Adrenal gland (tissue), 12 donors: ENCODE measurements around the gene SUFU. TPM values are rescaled to one million over a fixed set of nuclear protein-coding genes. Genes with fewer than 3 reads are reported as not detected.
"Not testable (repeated sequence)": the region's sequence is repeated elsewhere in the genome, so short reads cannot be mapped to it uniquely, and the experiment has no call there.

Experiments used
- DNase-seq, 7 donors: peaks; one replicate each; pipeline ENCODE4 v3.0.0-alpha.2; 2019 to 2020
- H3K27ac ChIP-seq, 5 donors: fragments of 200-600 bp; sonication (generic) in 4 of 5; 1 replicate in 3 of 5; 2 replicates in 2 of 5; pipeline versions ENCODE4 v1.5.1 to v1.8.0; 2016 to 2020; ENCODE audit warnings: mild to moderate bottlenecking in 1 of 5
- H3K27me3 ChIP-seq: fragments of 200-600 bp; 2 replicates; pipeline ENCODE4 v1.8.0; 2021
- H3K36me3 ChIP-seq, 2 donors: fragments of 200-600 bp; replicated peaks in 1 of 2; 1 replicate in 1 of 2; 2 replicates in 1 of 2; pipeline versions ENCODE4 v1.5.1 to v1.8.0; 2018 to 2022
- H3K4me1 ChIP-seq, 2 donors: fragments of 200-600 bp; replicated peaks in 1 of 2; 1 replicate in 1 of 2; 2 replicates in 1 of 2; pipeline versions ENCODE4 v1.5.1 to v1.8.0; 2018 to 2021
- H3K4me3 ChIP-seq, 4 donors: fragments of 200-600 bp; sonication (generic) in 3 of 4; one replicate each; pipeline ENCODE4 v1.5.1; 2016 to 2018
- H3K9me3 ChIP-seq, 3 donors: fragments of 200-600 bp; sonication (generic) in 1 of 3; replicated peaks in 1 of 3; 1 replicate in 2 of 3; 2 replicates in 1 of 3; pipeline versions ENCODE4 v1.5.1 to v1.8.0; 2016 to 2021
- CTCF ChIP-seq, 6 experiments: fragments of 450-650 bp in 4 of 6; fragments of 200-600 bp in 2 of 6; sonication (generic) in 1 of 6; IDR thresholded peaks; 1 replicate in 5 of 6; 2 replicates in 1 of 6; pipeline versions ENCODE4 v1.5.1 to v1.8.0; 2016 to 2021; ENCODE audit warnings: antibody characterized with exemption in 6 of 6, mild to moderate bottlenecking in 2 of 6, moderate library complexity in 1 of 6
- POLR2A ChIP-seq, 2 donors: fragments of 450-650 bp; IDR thresholded peaks; one replicate each; pipeline ENCODE4 v1.6.1; 2017; ENCODE audit warnings: antibody characterized with exemption in 2 of 2, mild to moderate bottlenecking in 2 of 2, moderate library complexity in 1 of 2
- WGBS, 4 donors: extraction: QIAGEN DNeasy Blood & Tissue Kit in 2 of 4; methylation state at CpG; one replicate each; pipeline versions ENCODE4 v1.1.5 to v1.1.7; 2013 to 2017; 5-methylcytosine and 5-hydroxymethylcytosine counted together
- intact Hi-C, 2 donors: fragments of 100-400 bp; cut with DNase I; formaldehyde crosslinking; loops; one replicate each; pipeline versions ENCODE4 v1.14.1 to v1.15.0; 2022 to 2023
- polyA plus RNA-seq, 3 donors: library from polyadenylated mRNA; stranded (reverse); fragments of 200-250 nt in 2 of 3; fragments of 350-450 nt in 1 of 3; fragmentation: Illumina TruSeq in 1 of 3; extraction: RNeasy Lipid Tissue Mini Kit (QIAGEN cat#74804) in 1 of 3; gene quantifications; one replicate each; pipeline ENCODE4 v1.2.3, GENCODE V29; 2013 to 2014
- total RNA-seq, 9 donors: library from RNA; depleted of rRNA in 4 of 9; stranded (reverse); fragments of >200 nt in 4 of 9; fragments of 120-200 nt in 1 of 9; fragmentation: NEBNext Ultra II Directional in 1 of 9; extraction: Animal tissue kit (Norgen Biotek cat#: 25700) in 1 of 9; gene quantifications; one replicate each; pipeline versions ENCODE4 v1.1.0 to v1.2.4, GENCODE V29; 2013 to 2023
- donor health status: healthy with polysubstance abuse.
- donor health status: Bipolar disorder and iron deficiency.
- donor health status: DM: yes; HTN: yes; CAD: no.
- donor health status: DM: no; HTN: no; CAD: no.
- donor health status: DM: no; HTN: no; CAD: no.
- donor health status: DM: yes; HTN: yes; CAD: no.

Gene SUFU
- total and polyA plus RNA-seq, 12 donors = 4.3 to 20.2 (median 11.1) TPM

GRCh38 chr10:102492983-102493382 is 10.8 kb upstream of the SUFU start:
- H3K9me3 ChIP-seq = no peaks in the 10 kb centered on the region
- intact Hi-C loops = no loop called here
- no peaks in the 10 kb centered on the region for H3K27me3 ChIP-seq
- no peak overlapping the region for H3K27ac ChIP-seq
- H3K4me1 ChIP-seq = peaks cover 0 to 17% of the 10 kb centered on the region in 2 donors
- no peak for TF ChIP-seq POLR2A (IDR thresholded peaks at IDR 0.05)
- no peak for TF ChIP-seq CTCF (IDR thresholded peaks at IDR 0.05)
- peak in 4 of 7 donors; percentile 21 to 52 (median 36) for DNase-seq
- WGBS, 4 donors = 28 to 51% (median 40%) methylated on average over 2 of the region's 2 CpGs
- no peak overlapping the region for H3K4me3 ChIP-seq
- H3K36me3 ChIP-seq = peaks cover 0 to 29% of the 10 kb centered on the region in 2 donors

- H3K27me3 ChIP-seq = no peaks in the 10 kb centered on the region
- peaks cover 0 to 21% of the 10 kb centered on the region in 2 donors for H3K36me3 ChIP-seq
- intact Hi-C loops = no loop called here
- H3K4me3 ChIP-seq = no peak overlapping the region
- H3K9me3 ChIP-seq = no peaks in the 10 kb centered on the region
- TF ChIP-seq POLR2A (IDR thresholded peaks at IDR 0.05) (no peak), CTCF (IDR thresholded peaks at IDR 0.05) (no peak)
- WGBS, 4 donors = 83 to 100% (median 89%) methylated on average over 2 of the region's 2 CpGs
- DNase-seq = no peak
- peaks cover 0 to 17% of the 10 kb centered on the region in 2 donors for H3K4me1 ChIP-seq
- H3K27ac ChIP-seq = no peak overlapping the region
Observed at GRCh38 chr10:102493771-102494170, 10.0 kb upstream of the SUFU start.

- H3K36me3 ChIP-seq = no peaks in the 10 kb centered on the region
- no peaks in the 10 kb centered on the region for H3K9me3 ChIP-seq
- no peak for TF ChIP-seq POLR2A (IDR thresholded peaks at IDR 0.05)
- no peak for TF ChIP-seq CTCF (IDR thresholded peaks at IDR 0.05)
- peaks cover 8 to 33% of the 10 kb centered on the region in 2 donors for H3K4me1 ChIP-seq
- DNase-seq = peak in 1 of 7 donors; percentile 4
- 82 to 100% (median 85%) methylated on average over 1 of the region's 1 CpG for WGBS, 4 donors
- H3K27ac ChIP-seq = no peak overlapping the region
- intact Hi-C loops = no loop called here
- H3K27me3 ChIP-seq = no peaks in the 10 kb centered on the region
- H3K4me3 ChIP-seq = no peak overlapping the region
Observed at GRCh38 chr10:102497545-102497944, 6.2 kb upstream of the SUFU start.

DNA sequence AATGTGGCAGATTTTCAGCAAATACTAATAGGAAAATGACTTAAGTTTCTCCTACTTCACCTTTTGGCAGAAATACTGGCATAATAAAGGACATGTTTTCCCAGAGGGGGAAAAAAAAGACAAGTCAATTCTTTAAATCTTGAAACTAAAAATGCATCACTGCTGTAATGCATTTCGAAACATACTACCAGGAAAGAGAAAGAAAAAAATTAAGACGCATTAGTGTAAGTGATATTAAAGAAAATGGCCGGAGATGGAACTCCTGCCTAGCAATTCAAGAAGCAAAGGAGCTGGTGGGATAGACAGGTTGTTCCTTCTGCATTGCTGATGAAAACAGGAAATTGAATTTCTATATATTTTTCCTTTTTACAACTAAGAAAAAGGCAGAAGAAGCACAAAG is 4.4 kb upstream of the SUFU start:
- Histone ChIP-seq H3K4me1 (peaks cover 8 to 25% of the 10 kb centered on the region in 2 donors), H3K27ac (no peak overlapping the region), H3K4me3 (no peak overlapping the region), H3K36me3 (no peaks in the 10 kb centered on the region), H3K9me3 (no peaks in the 10 kb centered on the region), H3K27me3 (no peaks in the 10 kb centered on the region)
- WGBS, 4 donors = 79 to 89% (median 85%) methylated on average over 3 of the region's 3 CpGs
- intact Hi-C loops = no loop called here
- TF ChIP-seq POLR2A (IDR thresholded peaks at IDR 0.05) (no peak), CTCF (IDR thresholded peaks at IDR 0.05) (no peak)
- no peak for DNase-seq

GRCh38 chr10:102500686-102501085 is 3.1 kb upstream of the SUFU start:
- not testable (repeated sequence) for H3K27ac ChIP-seq, DNase-seq, H3K9me3 ChIP-seq, H3K4me3 ChIP-seq, H3K27me3 ChIP-seq, H3K36me3 ChIP-seq
- peaks cover 8 to 33% of the 10 kb centered on the region in 2 donors for H3K4me1 ChIP-seq
- 94 to 95% (median 95%) methylated on average over 9 to 13 of the region's 13 CpGs for WGBS, 4 donors
- intact Hi-C loops = loop anchor here (5.0 kb wide), 2 partner anchors 82 to 92 kb away; no protein-coding TSS in a partner anchor
